Measurements from ENCODE around the gene SIGLEC10.

The SIGLEC10 gene

GRCh38 chr19:51394050-51394836 is 23.2 kb downstream of the SIGLEC10 start:
- peak; percentile 99 for DNase-seq

- DNase-seq, result no peak
These were observed 24.7 kb downstream of the SIGLEC10 start for GRCh38 chr19:51392701-51393100.

GRCh38 chr19:51391073-51391611 is 26.3 kb downstream of the SIGLEC10 start:
- DNase-seq, result no peak

GRCh38 chr19:51389143-51389542 is 28.3 kb downstream of the SIGLEC10 start:
- DNase-seq, result no peak

GRCh38 chr19:51387924-51388389 is 29.5 kb downstream of the SIGLEC10 start, which contains the start of gene LIM2:
Gene LIM2 (minus strand): TSS chr19:51387974. CDS start chr19:51387443, 531 bp downstream.
- no peak for DNase-seq

- DNase-seq, result no peak
These were observed 30.4 kb downstream of the SIGLEC10 start for GRCh38 chr19:51386882-51387520.

GRCh38 chr19:51382004-51382403 is 35.4 kb downstream of the SIGLEC10 start:
- no peak for DNase-seq

GRCh38 chr19:51380379-51380778 is 37.1 kb downstream of the SIGLEC10 start:
- no peak for DNase-seq

- no peak for DNase-seq
These were observed 40.0 kb downstream of the SIGLEC10 start for GRCh38 chr19:51377422-51377821.

GRCh38 chr19:51375504-51376221 is 41.8 kb downstream of the SIGLEC10 start:
- DNase-seq, result no peak

- DNase-seq, result no peak
These were observed 44.6 kb downstream of the SIGLEC10 start, which contains the start of gene NKG7 for GRCh38 chr19:51372649-51373504. Gene NKG7 (minus strand): TSS chr19:51372654. CDS start chr19:51372535, 119 bp downstream.

GRCh38 chr19:51372021-51372648 is 45.3 kb downstream of the SIGLEC10 start:
- no peak for DNase-seq

GRCh38 chr19:51371186-51371690 is 46.2 kb downstream of the SIGLEC10 start:
- DNase-seq, result no peak

GRCh38 chr19:51370230-51370629 is 47.2 kb downstream of the SIGLEC10 start:
- DNase-seq, result no peak

- DNase-seq, result no peak
These were observed 48.8 kb downstream of the SIGLEC10 start, which contains the start of gene CLDND2 for GRCh38 chr19:51368366-51369282. Gene CLDND2 (minus strand): TSS chr19:51369003. CDS start chr19:51368577, 426 bp downstream.

GRCh38 chr19:51367565-51368365 is 49.7 kb downstream of the SIGLEC10 start:
- DNase-seq, result peak; percentile 98

- DNase-seq, result no peak
These were observed 50.2 kb downstream of the SIGLEC10 start for GRCh38 chr19:51367255-51367564.

- peak; percentile 98 for DNase-seq
These were observed 50.8 kb downstream of the SIGLEC10 start for GRCh38 chr19:51366389-51367254.

Data from fibroblast of skin of back (primary cell).